BE2C (cell line): ENCODE measurements around the gene CDKL5.
A peak's percentile ranks its signal among the peaks of the same experiment; 100 is the strongest.

Source experiments
- DNase-seq: peaks from one replicate; pipeline ENCODE4 v3.0.0-alpha.2; 2020
- H3K27me3 ChIP-seq: fragments of 250-450 bp; sonication (Bioruptor Pico); 2 replicates; pipeline ENCODE4 v1.5.1; 2020; ENCODE audit warnings: mild to moderate bottlenecking
- H3K36me3 ChIP-seq: fragments of 250-450 bp; sonication (Bioruptor Pico); 2 replicates; pipeline ENCODE4 v1.5.1; 2020; ENCODE audit warnings: mild to moderate bottlenecking
- H3K4me1 ChIP-seq: fragments of 250-450 bp; sonication (Bioruptor Pico); 2 replicates; pipeline ENCODE4 v1.5.1; 2020
- H3K4me3 ChIP-seq: 2 replicates; pipeline ENCODE4 v1.5.1; 2011; ENCODE audit warnings: low read depth, low read length
- H3K9me3 ChIP-seq: fragments of 250-450 bp; sonication (Bioruptor Pico); 2 replicates; pipeline ENCODE4 v1.5.1; 2020
- TF ChIP-seq, protein P1 (sequence below): IDR thresholded peaks from 2 replicates; pipeline ENCODE4 v1.5.1; 2012; ENCODE audit warnings: mild to moderate bottlenecking, low read depth, low read length

The CDKL5 gene

DNA sequence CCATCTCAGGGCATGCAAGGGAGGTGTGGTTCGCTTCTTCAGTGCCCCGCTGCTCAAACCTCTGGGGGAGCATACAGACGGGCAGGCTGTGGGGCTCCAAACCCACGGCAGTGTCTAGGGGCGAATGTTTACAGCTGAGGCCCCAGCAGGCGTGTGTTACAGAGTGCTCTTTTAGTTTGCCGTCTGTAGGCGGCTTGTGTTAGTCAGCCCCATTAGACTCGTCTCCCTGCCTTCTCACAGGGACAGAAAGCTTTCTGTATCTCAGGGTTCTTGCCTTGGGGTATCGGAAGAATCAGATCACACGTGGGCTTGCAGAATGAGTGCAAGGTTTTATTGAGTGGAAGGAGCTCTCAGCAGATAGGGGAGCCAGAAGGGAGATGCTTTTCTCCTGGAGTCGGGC, 235.9 kb downstream of the CDKL5 start:
- no peak for DNase-seq
- Histone ChIP-seq H3K9me3 (no peaks in the 10 kb centered on the region), H3K36me3 (no peaks in the 10 kb centered on the region), H3K4me1 (no peaks in the 10 kb centered on the region), H3K4me3 (no peak overlapping the region), H3K27me3 (no peaks in the 10 kb centered on the region)
- TF ChIP-seq, protein P1, sequence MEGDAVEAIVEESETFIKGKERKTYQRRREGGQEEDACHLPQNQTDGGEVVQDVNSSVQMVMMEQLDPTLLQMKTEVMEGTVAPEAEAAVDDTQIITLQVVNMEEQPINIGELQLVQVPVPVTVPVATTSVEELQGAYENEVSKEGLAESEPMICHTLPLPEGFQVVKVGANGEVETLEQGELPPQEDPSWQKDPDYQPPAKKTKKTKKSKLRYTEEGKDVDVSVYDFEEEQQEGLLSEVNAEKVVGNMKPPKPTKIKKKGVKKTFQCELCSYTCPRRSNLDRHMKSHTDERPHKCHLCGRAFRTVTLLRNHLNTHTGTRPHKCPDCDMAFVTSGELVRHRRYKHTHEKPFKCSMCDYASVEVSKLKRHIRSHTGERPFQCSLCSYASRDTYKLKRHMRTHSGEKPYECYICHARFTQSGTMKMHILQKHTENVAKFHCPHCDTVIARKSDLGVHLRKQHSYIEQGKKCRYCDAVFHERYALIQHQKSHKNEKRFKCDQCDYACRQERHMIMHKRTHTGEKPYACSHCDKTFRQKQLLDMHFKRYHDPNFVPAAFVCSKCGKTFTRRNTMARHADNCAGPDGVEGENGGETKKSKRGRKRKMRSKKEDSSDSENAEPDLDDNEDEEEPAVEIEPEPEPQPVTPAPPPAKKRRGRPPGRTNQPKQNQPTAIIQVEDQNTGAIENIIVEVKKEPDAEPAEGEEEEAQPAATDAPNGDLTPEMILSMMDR: no peak

GRCh38 chrX:18664947-18665346, 239.5 kb downstream of the CDKL5 start:
- Histone ChIP-seq H3K4me1 (no peaks in the 10 kb centered on the region), H3K9me3 (no peaks in the 10 kb centered on the region), H3K4me3 (no peak overlapping the region), H3K27me3 (no peaks in the 10 kb centered on the region), H3K36me3 (no peaks in the 10 kb centered on the region)
- TF ChIP-seq, protein P1: no peak
- DNase-seq: no peak

DNA sequence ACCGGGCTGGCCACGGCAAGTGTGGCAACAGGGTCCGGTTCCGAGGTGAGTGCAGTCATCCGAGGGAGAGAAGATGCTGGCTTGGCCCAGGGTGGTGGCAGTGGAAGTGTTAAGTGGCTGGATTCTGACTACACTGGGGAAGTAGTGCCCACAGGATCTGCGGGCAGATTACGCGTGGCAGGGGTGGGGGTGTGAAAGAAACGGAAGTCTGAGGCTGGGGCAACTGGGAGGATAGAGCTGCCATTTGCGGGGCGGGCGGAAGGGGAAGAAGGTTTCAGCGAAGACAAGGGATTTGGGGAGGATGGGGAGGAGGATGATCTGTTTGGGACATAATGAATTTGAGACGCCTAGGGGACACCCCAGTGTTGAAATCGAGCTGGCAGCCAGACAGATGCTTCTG, 241.2 kb downstream of the CDKL5 start:
- DNase-seq: no peak

GRCh38 chrX:18668071-18668835, 242.8 kb downstream of the CDKL5 start:
- TF ChIP-seq, protein P1: no peak
- H3K4me1 ChIP-seq: no peaks in the 10 kb centered on the region
- H3K27me3 ChIP-seq: no peaks in the 10 kb centered on the region
- H3K4me3 ChIP-seq: no peak overlapping the region
- H3K36me3 ChIP-seq: no peaks in the 10 kb centered on the region
- DNase-seq: no peak
- H3K9me3 ChIP-seq: no peaks in the 10 kb centered on the region

More for the DNA sequence above, 241.2 kb downstream of the CDKL5 start:
- no peaks in the 10 kb centered on the region for H3K27me3 ChIP-seq
- TF ChIP-seq, protein P1: no peak
- H3K36me3 ChIP-seq: no peaks in the 10 kb centered on the region
- H3K4me3 ChIP-seq: no peak overlapping the region
- no peaks in the 10 kb centered on the region for H3K4me1 ChIP-seq
- no peaks in the 10 kb centered on the region for H3K9me3 ChIP-seq

- Histone ChIP-seq H3K4me3 (no peak within 1 kb of the TSS), H3K9me3 (no peaks in the 10 kb centered on the region), H3K36me3 (no peaks in the 10 kb centered on the region), H3K4me1 (no peaks in the 10 kb centered on the region), H3K27me3 (no peaks in the 10 kb centered on the region)
- DNase-seq: no peak
- TF ChIP-seq, protein P1: no peak
Measured at GRCh38 chrX:18672008-18672407, 246.6 kb downstream of the CDKL5 start, which contains the start of gene RS1. RS1 (minus strand) TSS chrX:18672108; CDS start chrX:18672068, 40 bp downstream.

- no peaks in the 10 kb centered on the region for H3K9me3 ChIP-seq
Measured at GRCh38 chrX:18674417-18674787, 249.0 kb downstream of the CDKL5 start.

More at GRCh38 chrX:18674417-18674787, 249.0 kb downstream of the CDKL5 start:
- Histone ChIP-seq H3K36me3 (no peaks in the 10 kb centered on the region), H3K4me1 (no peaks in the 10 kb centered on the region), H3K4me3 (peak overlapping the region; percentile 68), H3K27me3 (no peaks in the 10 kb centered on the region)
- peak; percentile 30 for DNase-seq
- TF ChIP-seq, protein P1: no peak
